Heart left ventricle (tissue), 16 donors: ENCODE measurements around the gene C19orf81. TPM values are rescaled to one million over a fixed set of nuclear protein-coding genes. Genes with fewer than 3 reads are reported as not detected.

ENCODE experiments used
- ATAC-seq, 4 donors: fragments of 200-7000 bp; cut with Tn5 transposase; one replicate each; pipeline ENCODE4 v1.9.1; 2020 to 2022; ENCODE audit warnings: moderate library complexity in 4 of 4, mild to moderate bottlenecking in 3 of 4, moderate number of reproducible peaks in 1 of 4
- DNase-seq, 5 donors: peaks; one replicate each; pipeline ENCODE4 v3.0.0-alpha.2; 2020
- H3K27ac ChIP-seq, 12 donors: fragments of 200-600 bp; sonication (generic) in 4 of 12; one replicate each; pipeline versions ENCODE4 v1.5.0 to v1.8.0; 2016 to 2022; ENCODE audit warnings: mild to moderate bottlenecking in 2 of 12
- H3K27me3 ChIP-seq, 9 donors: fragments of 200-600 bp; sonication (generic) in 2 of 9; one replicate each; pipeline versions ENCODE4 v1.5.1 to v1.8.0; 2016 to 2022; ENCODE audit warnings: mild to moderate bottlenecking in 3 of 9
- H3K36me3 ChIP-seq, 9 donors: fragments of 200-600 bp; sonication (generic) in 2 of 9; one replicate each; pipeline versions ENCODE4 v1.5.0 to v1.8.0; 2018 to 2022; ENCODE audit warnings: mild to moderate bottlenecking in 2 of 9
- H3K4me1 ChIP-seq, 12 donors: fragments of 200-600 bp; sonication (generic) in 4 of 12; one replicate each; pipeline versions ENCODE4 v1.5.0 to v1.8.0; 2016 to 2022; ENCODE audit warnings: mild to moderate bottlenecking in 3 of 12
- H3K4me3 ChIP-seq, 12 donors: fragments of 200-600 bp; sonication (generic) in 4 of 12; one replicate each; pipeline versions ENCODE4 v1.5.0 to v1.8.0; 2017 to 2022; ENCODE audit warnings: mild to moderate bottlenecking in 9 of 12, moderate library complexity in 4 of 12
- H3K9me3 ChIP-seq, 12 donors: fragments of 200-600 bp; sonication (generic) in 4 of 12; one replicate each; pipeline versions ENCODE4 v1.5.0 to v1.8.0; 2016 to 2022; ENCODE audit warnings: mild to moderate bottlenecking in 1 of 12
- CTCF ChIP-seq, 12 donors: fragments of 200-600 bp; sonication (generic) in 4 of 12; IDR thresholded peaks; one replicate each; pipeline versions ENCODE4 v1.5.0 to v1.8.0; 2018 to 2022; ENCODE audit warnings: antibody characterized with exemption in 12 of 12, mild to moderate bottlenecking in 5 of 12
- POLR2A ChIP-seq, 2 donors: fragments of 450-650 bp; IDR thresholded peaks; one replicate each; pipeline ENCODE4 v1.6.1; 2017; ENCODE audit warnings: antibody characterized with exemption in 2 of 2, mild to moderate bottlenecking in 2 of 2, moderate library complexity in 2 of 2
- WGBS, 4 donors: extraction: QIAGEN DNeasy Blood & Tissue Kit in 2 of 4; methylation state at CpG; one replicate each; pipeline versions ENCODE4 v1.1.5 to v1.1.7; 2013 to 2018; 5-methylcytosine and 5-hydroxymethylcytosine counted together
- intact Hi-C, 10 donors: fragments of 100-400 bp; cut with DNase I; formaldehyde crosslinking; loops; one replicate each; pipeline versions ENCODE4 v1.11.1 to v1.14.2; 2022
- long read RNA-seq, 3 donors: library from polyadenylated mRNA; unstranded; transcript quantifications; one replicate each; pipeline ENCODE4 v2.0.0, GENCODE V29; 2020 to 2021
- polyA plus RNA-seq, 2 donors: library from polyadenylated mRNA; stranded (reverse); fragments of 200-250 nt; gene quantifications; one replicate each; pipeline ENCODE4 v1.2.3, GENCODE V29; 2013
- total RNA-seq, 9 donors: library from RNA; depleted of rRNA in 2 of 9; stranded (reverse); fragments of >200 nt in 2 of 9; fragmentation: NEBNext Ultra II Directional in 3 of 9; extraction: Animal tissue kit (Norgen Biotek cat#: 25700) in 3 of 9; gene quantifications; one replicate each; pipeline versions ENCODE4 v1.1.0 to v1.2.4, GENCODE V29; 2016 to 2023
- donor health status: ischemic (EF 13 %, LVEDD 7.1; RV severe dilation, severe dysfunction).
- donor health status: healthy with polysubstance abuse.
- donor health status: DM: no; HTN: yes; CAD: no.
- donor health status: DM: no; HTN: no; CAD: no.
- donor health status: ischemic (EF 25% LVEDD 6.9; RV normal size, moderate dysfunction).
- donor health status: ischemic (EF 25% LVEDD 5.7; RV mildly dilated, moderate dysfunction).
- donor health status: healthy.
- donor health status: DM: yes; HTN: yes; CAD: no.
- donor health status: ischemic (EF 35%, LVEDD 5.7; RV mildly dilated, moderate dysfunction).
- donor health status: nonischemic (EF 11% LVEDD 7.7; RV severe dilation, severe dysfunction).
- donor health status: DM: yes; HTN: yes; CAD: no.
- donor health status: PGD.
- donor health status: ischemic (EF 29% LVEDD 5.4; RV normal size, mild dysfunction).
- donor health status: nonischemic (EF 23%, LVEDD 6.1; RV moderate dilation, normal function).

The C19orf81 gene
- total RNA-seq (1 to 10 TPM in 5 of 9 donors, under 1 TPM in 2, not detected in 2; 0.65 to 3.6 (median 1.7) TPM), polyA plus RNA-seq (not detected)
- long read RNA-seq, donor 1, partial matches to known transcripts = 2 of 6 reads
- long read RNA-seq, donor 1, other reads (novel, unspliced or antisense) = 4 of 6 reads
- long read RNA-seq, donor 2 = 0 reads
- long read RNA-seq, donor 3 = 0 reads

GRCh38 chr19:50649433-50650391 lies at the start of gene C19orf81:
Gene C19orf81, plus strand, starts transcription at chr19:50649445. Its CDS starts 0 bp downstream, at chr19:50649445.
- Histone ChIP-seq H3K9me3 (peaks cover 0 to under 1% (median 0%) of the 10 kb centered on the region in 12 donors), H3K27me3 (peaks cover 0 to 51% (median 13%) of the 10 kb centered on the region in 9 donors), H3K36me3 (no peaks in the 10 kb centered on the region), H3K27ac (no peak within 1 kb of the TSS), H3K4me1 (no peaks in the 10 kb centered on the region), H3K4me3 (no peak within 1 kb of the TSS)
- ATAC-seq (no peak), DNase-seq (no peak)
- intact Hi-C loops = no loop called here
- TF ChIP-seq POLR2A (IDR thresholded peaks at IDR 0.05) (no peak), CTCF (IDR thresholded peaks at IDR 0.05) (no peak)
- 20 to 25% (median 24%) methylated on average over 7 of the region's 7 CpGs for WGBS, 4 donors

- H3K27ac ChIP-seq = no peak overlapping the region
- no peak overlapping the region for H3K4me3 ChIP-seq
- intact Hi-C loops = no loop called here
- no peaks in the 10 kb centered on the region for H3K36me3 ChIP-seq
- no peaks in the 10 kb centered on the region for H3K9me3 ChIP-seq
- peaks cover 0 to 59% (median 18%) of the 10 kb centered on the region in 9 donors for H3K27me3 ChIP-seq
- no peak for DNase-seq
- ATAC-seq = no peak
- H3K4me1 ChIP-seq = no peaks in the 10 kb centered on the region
- TF ChIP-seq CTCF (IDR thresholded peaks at IDR 0.05) (no peak), POLR2A (IDR thresholded peaks at IDR 0.05) (no peak)
- WGBS, 4 donors = 20 to 32% (median 28%) methylated on average over 11 of the region's 11 CpGs
Observed at GRCh38 chr19:50601407-50602088, 47.7 kb upstream of the C19orf81 start.

GRCh38 chr19:50602089-50602422 lies 47.2 kb upstream of the C19orf81 start:
- ATAC-seq (no peak), DNase-seq (no peak)
- H3K27ac ChIP-seq = no peak overlapping the region
- H3K4me3 ChIP-seq = no peak overlapping the region
- 76 to 85% (median 84%) methylated on average over 5 of the region's 5 CpGs for WGBS, 4 donors
- H3K4me1 ChIP-seq = no peaks in the 10 kb centered on the region
- TF ChIP-seq POLR2A (IDR thresholded peaks at IDR 0.05) (no peak), CTCF (IDR thresholded peaks at IDR 0.05) (no peak)
- intact Hi-C loops = no loop called here
- H3K27me3 ChIP-seq = peaks cover 0 to 64% (median 21%) of the 10 kb centered on the region in 9 donors
- no peaks in the 10 kb centered on the region for H3K9me3 ChIP-seq
- H3K36me3 ChIP-seq = no peaks in the 10 kb centered on the region

- H3K4me1 ChIP-seq = peaks cover 0 to under 1% (median 0%) of the 10 kb centered on the region in 12 donors
- no peak overlapping the region for H3K4me3 ChIP-seq
- no peaks in the 10 kb centered on the region for H3K9me3 ChIP-seq
- ATAC-seq (no peak), DNase-seq (no peak)
- no peak for TF ChIP-seq CTCF (IDR thresholded peaks at IDR 0.05)
- TF ChIP-seq POLR2A (IDR thresholded peaks at IDR 0.05) = no peak
- no peaks in the 10 kb centered on the region for H3K36me3 ChIP-seq
- H3K27ac ChIP-seq = no peak overlapping the region
- intact Hi-C loops = no loop called here
- 66 to 74% (median 72%) methylated on average over 6 of the region's 6 CpGs for WGBS, 4 donors
- peaks cover 0 to 68% (median 25%) of the 10 kb centered on the region in 9 donors for H3K27me3 ChIP-seq
Observed at GRCh38 chr19:50602496-50602895, 46.7 kb upstream of the C19orf81 start.
